Vagina (tissue), 2 donors: ENCODE results near the gene UTP11. TPM values are rescaled to one million over a fixed set of nuclear protein-coding genes. Genes with fewer than 3 reads are reported as not detected.

Experiments used
- DNase-seq, 2 donors: peaks; one replicate each; pipeline ENCODE4 v3.0.0-alpha.2; 2017; ENCODE audit errors: extremely low spot score in 2 of 2
- H3K27ac ChIP-seq: fragments of 200-600 bp; sonication (generic); one replicate; pipeline ENCODE4 v1.5.1; 2019
- H3K27me3 ChIP-seq: fragments of 200-600 bp; sonication (generic); one replicate; pipeline ENCODE4 v1.5.1; 2019
- H3K36me3 ChIP-seq, 2 donors: fragments of 200-600 bp; sonication (generic); one replicate each; pipeline ENCODE4 v1.5.1; 2017 to 2019
- H3K4me1 ChIP-seq: fragments of 200-600 bp; sonication (generic); one replicate; pipeline ENCODE4 v1.5.1; 2019
- H3K4me3 ChIP-seq, 2 donors: fragments of 200-600 bp; sonication (generic); 1 replicate in 1 of 2; 2 replicates in 1 of 2; pipeline ENCODE4 v1.5.1; 2016 to 2019
- H3K9me3 ChIP-seq: fragments of 200-600 bp; sonication (generic); one replicate; pipeline ENCODE4 v1.5.1; 2019
- POLR2A ChIP-seq, 2 donors: fragments of 450-650 bp; IDR thresholded peaks; one replicate each; pipeline ENCODE4 v1.6.1; 2017; ENCODE audit warnings: antibody characterized with exemption in 2 of 2, mild to moderate bottlenecking in 2 of 2, moderate library complexity in 2 of 2
- POLR2AphosphoS5 ChIP-seq, 2 donors: sonication (generic); formaldehyde crosslinking; IDR thresholded peaks; one replicate each; pipeline ENCODE4 v1.9.0; 2017; ENCODE audit warnings: antibody characterized with exemption in 2 of 2, mild to moderate bottlenecking in 2 of 2, low read depth in 1 of 2; ENCODE audit not compliant: insufficient read depth in 1 of 2
- intact Hi-C: fragments of 100-400 bp; cut with DNase I; formaldehyde crosslinking; loops from one replicate; pipeline ENCODE4 v1.15.1; 2023
- total RNA-seq: library from RNA; depleted of rRNA; stranded (reverse); fragments of >200 nt; gene quantifications from one replicate; pipeline ENCODE4 v1.2.3, GENCODE V29; 2016
- TF ChIP-seq, protein P1 (sequence below), 3 experiments: fragments of 450-650 bp in 2 of 3; fragments of 200-600 bp in 1 of 3; sonication (generic) in 1 of 3; IDR thresholded peaks; one replicate each; pipeline ENCODE4 v1.5.1; 2017 to 2019; ENCODE audit warnings: antibody characterized with exemption in 3 of 3, mild to moderate bottlenecking in 2 of 3, moderate library complexity in 2 of 3

Gene UTP11
- total RNA-seq, 1 donor from 2014 or later, result 18.7 TPM

GRCh38 chr1:38051079-38051543 lies 38.6 kb downstream of the UTP11 start:
- Histone ChIP-seq H3K4me3 (no peak overlapping the region), H3K27ac (no peak overlapping the region), H3K36me3 (no peaks in the 10 kb centered on the region), H3K4me1 (peaks cover 12% of the 10 kb centered on the region), H3K9me3 (no peaks in the 10 kb centered on the region), H3K27me3 (no peaks in the 10 kb centered on the region)
- intact Hi-C loops, result no loop called here
- TF ChIP-seq POLR2AphosphoS5 (IDR thresholded peaks at IDR 0.05; ENCODE audit: insufficient read depth in 1 of 2, low read depth in 1 of 2) (no peak), POLR2A (IDR thresholded peaks at IDR 0.05) (no peak)
- TF ChIP-seq, protein P1, sequence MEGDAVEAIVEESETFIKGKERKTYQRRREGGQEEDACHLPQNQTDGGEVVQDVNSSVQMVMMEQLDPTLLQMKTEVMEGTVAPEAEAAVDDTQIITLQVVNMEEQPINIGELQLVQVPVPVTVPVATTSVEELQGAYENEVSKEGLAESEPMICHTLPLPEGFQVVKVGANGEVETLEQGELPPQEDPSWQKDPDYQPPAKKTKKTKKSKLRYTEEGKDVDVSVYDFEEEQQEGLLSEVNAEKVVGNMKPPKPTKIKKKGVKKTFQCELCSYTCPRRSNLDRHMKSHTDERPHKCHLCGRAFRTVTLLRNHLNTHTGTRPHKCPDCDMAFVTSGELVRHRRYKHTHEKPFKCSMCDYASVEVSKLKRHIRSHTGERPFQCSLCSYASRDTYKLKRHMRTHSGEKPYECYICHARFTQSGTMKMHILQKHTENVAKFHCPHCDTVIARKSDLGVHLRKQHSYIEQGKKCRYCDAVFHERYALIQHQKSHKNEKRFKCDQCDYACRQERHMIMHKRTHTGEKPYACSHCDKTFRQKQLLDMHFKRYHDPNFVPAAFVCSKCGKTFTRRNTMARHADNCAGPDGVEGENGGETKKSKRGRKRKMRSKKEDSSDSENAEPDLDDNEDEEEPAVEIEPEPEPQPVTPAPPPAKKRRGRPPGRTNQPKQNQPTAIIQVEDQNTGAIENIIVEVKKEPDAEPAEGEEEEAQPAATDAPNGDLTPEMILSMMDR (IDR thresholded peaks at IDR 0.05), result no peak
- DNase-seq, result no peak

DNA sequence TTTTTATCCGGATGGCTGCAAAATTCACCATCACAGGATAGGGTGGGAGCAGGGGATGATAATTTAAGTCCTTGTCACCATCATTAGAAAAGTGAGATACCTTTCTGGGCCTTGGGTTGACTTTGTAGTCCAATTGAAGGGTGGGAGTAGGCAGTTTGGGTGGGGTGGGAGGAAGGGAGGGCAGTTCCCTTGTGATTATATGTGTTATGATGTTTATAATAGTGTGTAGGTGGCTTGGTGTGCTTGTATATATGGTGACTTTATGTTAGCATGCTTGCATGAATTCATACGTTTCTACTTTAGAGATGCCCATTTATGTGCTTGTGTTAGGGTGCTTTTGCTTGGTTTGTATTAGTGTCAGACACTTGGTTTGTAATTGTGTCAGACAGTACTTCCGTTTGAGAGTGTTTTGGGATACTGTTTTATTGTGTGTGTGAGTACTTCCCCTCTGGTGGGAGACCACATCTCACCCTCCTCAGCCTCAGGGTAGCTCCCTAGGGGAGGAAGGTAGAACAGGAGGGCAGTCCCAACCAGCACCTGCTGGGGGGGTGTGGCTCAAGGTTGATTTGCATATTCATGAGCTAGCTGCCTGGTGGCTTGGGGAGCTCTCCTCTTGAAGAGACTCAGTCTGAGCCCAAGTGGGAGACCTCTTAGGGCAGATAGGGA lies 40.3 kb downstream of the UTP11 start:
- H3K27ac ChIP-seq, result no peak overlapping the region
- H3K9me3 ChIP-seq, result no peaks in the 10 kb centered on the region
- no peaks in the 10 kb centered on the region for H3K27me3 ChIP-seq
- H3K4me1 ChIP-seq, result peaks cover 5% of the 10 kb centered on the region
- H3K36me3 ChIP-seq, result no peaks in the 10 kb centered on the region
- no peak overlapping the region for H3K4me3 ChIP-seq
- intact Hi-C loops, result no loop called here
- no peak for DNase-seq
- TF ChIP-seq, protein P1 (IDR thresholded peaks at IDR 0.05), result no peak
- TF ChIP-seq POLR2A (IDR thresholded peaks at IDR 0.05), result no peak
- no peak for TF ChIP-seq POLR2AphosphoS5 (IDR thresholded peaks at IDR 0.05; ENCODE audit: insufficient read depth in 1 of 2, low read depth in 1 of 2)

DNA sequence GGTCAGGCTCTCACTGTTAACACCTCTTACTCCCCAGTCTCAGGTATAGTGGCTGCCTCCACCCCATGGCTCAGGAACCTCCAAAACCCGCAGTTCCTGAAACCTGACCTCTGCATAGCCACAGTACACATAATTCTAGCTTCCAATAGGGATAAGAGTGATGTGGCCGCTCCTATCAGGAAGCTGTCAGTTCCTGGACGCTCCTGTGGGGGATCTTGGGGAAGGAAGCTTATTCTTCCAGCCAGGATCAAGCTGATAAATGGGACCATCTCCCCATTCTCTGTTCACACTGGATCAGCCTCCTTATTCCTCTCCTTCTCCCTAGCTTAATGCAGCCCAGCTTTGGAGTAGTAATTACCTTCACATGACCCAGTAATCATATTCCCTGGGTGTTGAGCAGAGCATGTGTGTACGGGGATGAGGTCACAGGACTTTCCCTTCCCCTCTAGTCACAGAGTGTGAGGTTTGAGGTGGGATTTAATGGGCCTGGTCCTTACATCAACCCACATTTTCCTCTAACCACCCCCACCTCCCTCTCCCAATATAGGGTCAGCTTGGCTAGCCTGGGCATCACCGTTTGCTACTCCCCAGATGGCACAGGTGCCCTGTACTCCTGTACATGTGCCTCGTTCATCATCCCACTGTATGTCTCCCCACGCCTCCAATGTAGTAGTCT lies 41.0 kb downstream of the UTP11 start:
- Histone ChIP-seq H3K4me3 (no peak overlapping the region), H3K9me3 (no peaks in the 10 kb centered on the region), H3K36me3 (no peaks in the 10 kb centered on the region), H3K27ac (no peak overlapping the region), H3K4me1 (no peaks in the 10 kb centered on the region), H3K27me3 (no peaks in the 10 kb centered on the region)
- TF ChIP-seq, protein P1 (IDR thresholded peaks at IDR 0.05), result no peak
- TF ChIP-seq POLR2A (IDR thresholded peaks at IDR 0.05) (no peak), POLR2AphosphoS5 (IDR thresholded peaks at IDR 0.05; ENCODE audit: insufficient read depth in 1 of 2, low read depth in 1 of 2) (no peak)
- DNase-seq, result no peak
- intact Hi-C loops, result no loop called here

DNA sequence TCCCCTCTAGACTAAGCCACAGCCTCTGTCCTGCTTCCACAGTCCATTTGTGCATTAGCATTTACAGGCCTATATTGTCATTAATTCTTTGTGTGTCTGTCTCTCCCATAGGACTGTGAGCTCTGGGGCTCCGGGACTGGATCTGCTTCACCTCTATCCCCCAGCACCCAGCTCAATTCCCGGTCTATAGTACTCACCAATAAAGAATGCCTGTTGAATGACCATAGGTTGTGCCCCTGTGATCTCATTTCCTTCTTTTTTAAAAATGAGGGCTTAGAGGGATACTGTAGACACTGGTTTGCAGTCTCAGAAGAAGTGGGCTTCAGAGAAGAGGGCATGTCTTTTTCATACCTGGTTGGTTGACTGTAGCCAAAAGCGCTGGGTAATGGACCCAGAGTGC lies 42.9 kb downstream of the UTP11 start:
- no peaks in the 10 kb centered on the region for H3K36me3 ChIP-seq
- no peaks in the 10 kb centered on the region for H3K9me3 ChIP-seq
- H3K27ac ChIP-seq, result no peak overlapping the region
- H3K4me3 ChIP-seq, result no peak overlapping the region
- intact Hi-C loops, result no loop called here
- H3K27me3 ChIP-seq, result no peaks in the 10 kb centered on the region
- TF ChIP-seq POLR2A (IDR thresholded peaks at IDR 0.05) (no peak), POLR2AphosphoS5 (IDR thresholded peaks at IDR 0.05; ENCODE audit: insufficient read depth in 1 of 2, low read depth in 1 of 2) (no peak)
- TF ChIP-seq, protein P1 (IDR thresholded peaks at IDR 0.05), result no peak
- DNase-seq, result no peak
- no peaks in the 10 kb centered on the region for H3K4me1 ChIP-seq

DNA sequence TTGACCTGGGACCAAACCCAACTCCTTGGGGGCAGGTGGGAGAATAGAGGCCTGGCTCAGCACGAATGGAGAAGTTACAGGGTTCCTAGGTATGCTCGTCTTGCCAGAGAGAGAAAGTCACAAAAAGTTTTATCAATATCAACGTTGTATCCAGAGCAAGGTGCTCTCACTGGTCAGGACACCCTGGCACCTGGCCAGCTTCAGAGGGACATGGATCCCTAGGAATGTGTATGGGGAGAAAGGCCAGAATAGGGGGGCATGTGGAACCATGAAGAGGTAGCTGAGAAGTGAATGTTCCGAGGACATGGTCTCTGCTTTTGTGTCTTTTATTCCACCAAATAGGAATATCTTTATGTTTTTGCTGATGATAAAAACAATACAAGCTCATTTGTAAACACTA lies 43.4 kb downstream of the UTP11 start:
- no peaks in the 10 kb centered on the region for H3K9me3 ChIP-seq
- H3K36me3 ChIP-seq, result no peaks in the 10 kb centered on the region
- H3K27ac ChIP-seq, result no peak overlapping the region
- no peaks in the 10 kb centered on the region for H3K27me3 ChIP-seq
- H3K4me1 ChIP-seq, result no peaks in the 10 kb centered on the region
- intact Hi-C loops, result no loop called here
- H3K4me3 ChIP-seq, result no peak overlapping the region
- DNase-seq, result no peak
- no peak for TF ChIP-seq POLR2AphosphoS5 (IDR thresholded peaks at IDR 0.05; ENCODE audit: insufficient read depth in 1 of 2, low read depth in 1 of 2)
- TF ChIP-seq, protein P1 (IDR thresholded peaks at IDR 0.05), result no peak
- no peak for TF ChIP-seq POLR2A (IDR thresholded peaks at IDR 0.05)
